ENCODE measurements around the gene SPATA16.

DNA sequence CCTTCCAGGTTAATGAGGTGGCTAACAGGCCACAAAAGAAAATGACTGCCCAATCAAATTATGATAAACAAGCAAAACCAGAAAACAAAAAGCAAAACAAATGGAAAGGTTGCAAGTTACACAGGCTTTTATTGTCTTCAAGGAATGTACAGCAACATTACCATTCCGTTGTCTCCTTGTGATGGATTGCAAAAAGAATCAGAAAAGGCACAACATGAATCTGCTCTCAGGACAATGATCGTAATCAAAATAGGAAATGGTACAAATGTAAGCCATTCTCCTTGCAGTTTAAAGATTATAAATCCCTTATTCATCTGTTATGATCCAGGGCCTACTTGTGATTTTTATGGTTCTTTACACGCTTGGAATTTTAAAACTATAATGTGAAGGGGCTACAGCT is 264.7 kb downstream of the SPATA16 start:
- TF ChIP-seq POLR2A (IDR thresholded peaks at IDR 0.05), result no peak
- TF ChIP-seq, protein P1, sequence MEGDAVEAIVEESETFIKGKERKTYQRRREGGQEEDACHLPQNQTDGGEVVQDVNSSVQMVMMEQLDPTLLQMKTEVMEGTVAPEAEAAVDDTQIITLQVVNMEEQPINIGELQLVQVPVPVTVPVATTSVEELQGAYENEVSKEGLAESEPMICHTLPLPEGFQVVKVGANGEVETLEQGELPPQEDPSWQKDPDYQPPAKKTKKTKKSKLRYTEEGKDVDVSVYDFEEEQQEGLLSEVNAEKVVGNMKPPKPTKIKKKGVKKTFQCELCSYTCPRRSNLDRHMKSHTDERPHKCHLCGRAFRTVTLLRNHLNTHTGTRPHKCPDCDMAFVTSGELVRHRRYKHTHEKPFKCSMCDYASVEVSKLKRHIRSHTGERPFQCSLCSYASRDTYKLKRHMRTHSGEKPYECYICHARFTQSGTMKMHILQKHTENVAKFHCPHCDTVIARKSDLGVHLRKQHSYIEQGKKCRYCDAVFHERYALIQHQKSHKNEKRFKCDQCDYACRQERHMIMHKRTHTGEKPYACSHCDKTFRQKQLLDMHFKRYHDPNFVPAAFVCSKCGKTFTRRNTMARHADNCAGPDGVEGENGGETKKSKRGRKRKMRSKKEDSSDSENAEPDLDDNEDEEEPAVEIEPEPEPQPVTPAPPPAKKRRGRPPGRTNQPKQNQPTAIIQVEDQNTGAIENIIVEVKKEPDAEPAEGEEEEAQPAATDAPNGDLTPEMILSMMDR (IDR thresholded peaks at IDR 0.05), result no peak

All from testis (tissue), 2 donors.